A673 (cell line): ENCODE data around the gene ANKRD55.

ENCODE experiments used
- CTCF ChIP-seq: fragments of 300-800, 200-600 bp; sonication (generic); conservative IDR thresholded peaks from 2 replicates; pipeline ENCODE4 v1.5.1; 2017; ENCODE audit warnings: low read depth, mild to moderate bottlenecking, antibody characterized with exemption, low read length, moderate library complexity, mixed read lengths
- EZH2 ChIP-seq: fragments of 200-600 bp; sonication (generic); IDR thresholded peaks from 2 replicates; pipeline ENCODE4 v1.6.1; 2017; ENCODE audit warnings: borderline replicate concordance, low read depth, mild to moderate bottlenecking, mixed read lengths, antibody characterized with exemption, low read length; ENCODE audit not compliant: poor library complexity, severe bottlenecking

GRCh38 chr5:56246769-56247168 is 13.6 kb upstream of the ANKRD55 start:
- no peak for TF ChIP-seq CTCF
- no peak for TF ChIP-seq EZH2
